ENCODE data around the gene POU3F3.

Gene POU3F3

DNA sequence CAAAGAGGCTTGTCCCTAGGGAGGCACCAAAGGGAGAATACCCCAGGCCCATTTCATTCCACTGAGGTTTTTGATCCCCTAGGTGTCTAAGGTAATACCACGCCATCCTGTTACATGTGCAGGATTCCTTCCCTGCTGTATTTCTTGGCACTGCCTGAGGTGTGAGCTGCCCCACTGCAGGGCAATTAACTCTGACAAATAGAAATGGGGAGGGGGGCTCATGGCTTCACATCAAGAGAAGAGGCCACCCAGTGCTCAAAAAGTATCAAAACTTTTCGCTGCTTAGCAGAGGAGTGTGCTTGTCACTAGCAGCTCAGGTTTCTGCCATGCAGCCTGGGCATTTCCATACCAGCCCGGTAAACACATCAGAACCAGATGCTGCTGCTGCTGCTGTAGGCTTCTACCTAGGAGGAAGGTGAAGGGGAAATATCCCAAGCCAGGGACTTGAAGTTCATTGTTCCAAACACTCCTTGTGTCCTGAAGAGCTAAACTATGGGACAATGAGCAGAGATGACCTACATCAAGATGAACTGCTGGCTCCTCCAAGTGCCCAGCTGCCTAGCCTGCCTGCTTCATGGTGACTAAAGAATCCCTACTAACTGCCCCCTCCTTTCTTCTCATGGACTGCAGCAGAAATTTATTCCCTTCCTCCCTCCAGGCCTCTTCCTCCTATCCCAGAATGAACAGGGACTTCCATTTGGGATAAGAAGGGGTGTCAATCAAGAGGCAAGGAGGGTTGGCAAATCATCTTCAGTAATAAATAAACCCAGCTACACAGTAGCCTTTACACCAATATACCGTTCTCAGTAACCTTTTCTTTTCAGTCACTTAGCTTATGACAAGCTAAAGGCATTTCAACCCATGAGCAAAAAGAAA is 16.4 kb downstream of the POU3F3 start:
- H3K36me3 ChIP-seq = no peaks in the 10 kb centered on the region
- H3K27me3 ChIP-seq = peaks cover 0 to 91% of the 10 kb centered on the region in 2 donors

DNA sequence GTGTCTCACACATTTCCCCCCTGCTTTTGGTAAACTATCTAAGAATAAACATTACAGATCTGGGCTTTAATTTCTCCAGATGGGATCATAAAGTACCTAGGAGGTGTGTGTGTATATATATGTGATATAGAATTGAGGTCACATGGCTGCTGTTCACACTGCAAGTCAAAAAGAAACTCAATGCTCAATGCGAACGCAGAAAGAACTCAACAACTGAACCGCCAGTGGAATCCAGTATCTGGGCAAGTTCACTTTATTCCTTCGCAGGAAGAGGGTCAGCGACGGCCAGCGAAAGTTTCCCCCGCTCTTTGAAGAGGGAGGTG is 17.7 kb downstream of the POU3F3 start:
- Histone ChIP-seq H3K27me3 (peaks cover 0 to 86% of the 10 kb centered on the region in 2 donors), H3K4me3 (no peak overlapping the region), H3K36me3 (no peaks in the 10 kb centered on the region), H3K4me1 (peaks cover 0 to 27% (median 17%) of the 10 kb centered on the region in 4 donors), H3K27ac (no peak overlapping the region), H3K9me3 (no peaks in the 10 kb centered on the region)
- TF ChIP-seq, protein P1, sequence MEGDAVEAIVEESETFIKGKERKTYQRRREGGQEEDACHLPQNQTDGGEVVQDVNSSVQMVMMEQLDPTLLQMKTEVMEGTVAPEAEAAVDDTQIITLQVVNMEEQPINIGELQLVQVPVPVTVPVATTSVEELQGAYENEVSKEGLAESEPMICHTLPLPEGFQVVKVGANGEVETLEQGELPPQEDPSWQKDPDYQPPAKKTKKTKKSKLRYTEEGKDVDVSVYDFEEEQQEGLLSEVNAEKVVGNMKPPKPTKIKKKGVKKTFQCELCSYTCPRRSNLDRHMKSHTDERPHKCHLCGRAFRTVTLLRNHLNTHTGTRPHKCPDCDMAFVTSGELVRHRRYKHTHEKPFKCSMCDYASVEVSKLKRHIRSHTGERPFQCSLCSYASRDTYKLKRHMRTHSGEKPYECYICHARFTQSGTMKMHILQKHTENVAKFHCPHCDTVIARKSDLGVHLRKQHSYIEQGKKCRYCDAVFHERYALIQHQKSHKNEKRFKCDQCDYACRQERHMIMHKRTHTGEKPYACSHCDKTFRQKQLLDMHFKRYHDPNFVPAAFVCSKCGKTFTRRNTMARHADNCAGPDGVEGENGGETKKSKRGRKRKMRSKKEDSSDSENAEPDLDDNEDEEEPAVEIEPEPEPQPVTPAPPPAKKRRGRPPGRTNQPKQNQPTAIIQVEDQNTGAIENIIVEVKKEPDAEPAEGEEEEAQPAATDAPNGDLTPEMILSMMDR (IDR thresholded peaks at IDR 0.05) = no peak
- intact Hi-C loops (cut with DNase I; ENCODE audit: low total_unique reads) = no loop called here
- no peak for DNase-seq

More for the DNA sequence above, 16.4 kb downstream of the POU3F3 start:
- Histone ChIP-seq H3K4me1 (peaks cover 0 to 27% (median 17%) of the 10 kb centered on the region in 4 donors), H3K9me3 (no peaks in the 10 kb centered on the region), H3K27ac (no peak overlapping the region), H3K4me3 (no peak overlapping the region)
- DNase-seq = no peak
- intact Hi-C loops (cut with DNase I; ENCODE audit: low total_unique reads) = no loop called here
- TF ChIP-seq, protein P1 (IDR thresholded peaks at IDR 0.05) = no peak

DNA sequence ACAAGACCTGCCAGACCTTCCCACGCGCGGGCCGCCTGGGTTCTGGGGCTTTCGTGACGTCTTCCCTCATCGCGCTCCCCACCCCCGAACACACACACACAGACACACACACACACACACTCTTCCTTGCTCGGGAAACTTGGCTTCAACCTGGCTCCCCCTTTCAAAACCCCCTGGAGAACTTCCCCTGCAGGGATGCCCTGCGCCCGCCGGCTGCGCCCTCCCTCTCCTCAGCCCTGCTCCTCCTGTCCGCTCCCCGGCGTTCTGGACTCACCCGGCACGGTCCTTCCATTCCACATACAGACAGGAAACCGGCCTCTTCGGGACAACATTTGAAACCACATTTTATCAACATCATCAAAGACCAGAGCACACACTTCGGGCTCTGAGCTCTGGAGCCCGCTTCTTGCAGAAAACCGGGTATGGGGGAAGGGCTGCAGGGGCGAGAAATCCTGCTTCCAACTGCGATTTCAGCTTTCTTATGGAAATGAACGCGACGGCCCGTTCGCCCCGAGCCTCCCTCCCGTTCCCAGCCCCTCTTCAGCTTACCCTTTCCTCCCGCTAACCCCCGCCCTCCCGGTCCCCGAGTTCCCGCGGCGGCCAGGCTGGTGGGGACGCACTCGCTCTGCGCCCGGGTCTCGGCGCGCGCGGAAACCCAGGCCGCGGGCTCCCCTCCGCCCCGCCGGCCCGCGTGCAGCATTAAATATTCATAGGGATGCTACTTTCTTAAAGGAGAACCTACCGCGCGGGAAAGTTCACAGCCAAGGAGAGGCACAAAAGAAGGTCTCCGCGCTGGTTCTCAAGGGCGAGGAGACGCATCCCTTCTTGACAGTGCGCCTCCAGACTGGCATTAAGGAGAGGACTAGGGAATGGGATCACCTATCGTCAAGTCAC is 18.3 kb downstream of the POU3F3 start:
- Histone ChIP-seq H3K36me3 (no peaks in the 10 kb centered on the region), H3K4me3 (peak overlapping the region in 1 of 2 donors; percentile 57), H3K27ac (no peak overlapping the region), H3K9me3 (no peaks in the 10 kb centered on the region), H3K4me1 (peaks cover 0 to 24% (median 17%) of the 10 kb centered on the region in 4 donors), H3K27me3 (peaks cover 0 to 84% of the 10 kb centered on the region in 2 donors)
- intact Hi-C loops (cut with DNase I; ENCODE audit: low total_unique reads) = no loop called here
- TF ChIP-seq, protein P1 (IDR thresholded peaks at IDR 0.05) = no peak
- DNase-seq = no peak

DNA sequence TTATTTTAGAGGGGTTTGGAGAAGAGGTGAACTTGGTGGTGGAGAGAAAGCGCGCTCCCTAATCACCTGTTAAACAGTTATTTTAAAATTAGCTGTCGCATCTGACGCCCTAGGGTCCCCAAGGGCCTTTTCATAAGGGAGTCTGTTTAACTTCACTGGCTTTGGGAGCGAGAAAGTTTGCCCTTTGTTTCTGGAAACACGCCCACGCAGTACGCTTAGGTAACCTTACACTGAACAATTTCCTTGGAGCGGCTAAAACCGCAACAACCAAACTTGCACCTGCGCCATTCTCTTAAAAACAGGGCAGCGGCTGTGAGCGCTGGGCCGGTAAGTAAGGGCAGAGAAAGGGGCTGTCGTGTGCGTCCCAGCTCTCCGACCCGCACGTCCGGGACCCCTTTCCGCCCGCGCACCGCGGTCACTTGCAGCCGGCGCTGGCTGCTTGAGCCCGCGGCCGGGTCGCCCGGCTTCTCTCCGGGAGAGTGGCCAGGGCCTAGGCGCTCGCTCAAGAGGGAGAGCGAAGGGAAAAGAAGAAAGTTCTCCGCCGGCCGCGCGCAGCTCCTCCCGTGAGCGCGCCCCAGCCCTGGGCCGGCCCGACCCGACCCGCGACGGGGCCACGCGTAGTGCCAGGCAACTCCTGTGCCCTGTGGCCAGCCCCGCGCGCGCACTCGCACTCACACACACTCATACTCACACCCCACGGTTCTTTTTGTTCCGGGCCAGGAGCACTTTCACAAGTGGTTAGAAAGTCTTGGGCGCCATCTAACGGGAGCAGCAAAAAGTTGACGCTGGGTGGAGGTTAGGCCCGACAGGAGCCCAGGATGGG is 19.2 kb downstream of the POU3F3 start:
- intact Hi-C loops (cut with DNase I; ENCODE audit: low total_unique reads) = no loop called here
- Histone ChIP-seq H3K36me3 (no peaks in the 10 kb centered on the region), H3K27me3 (peaks cover 0 to 76% of the 10 kb centered on the region in 2 donors), H3K4me3 (peak overlapping the region; percentile 43 to 57), H3K27ac (no peak overlapping the region), H3K9me3 (no peaks in the 10 kb centered on the region), H3K4me1 (peaks cover 0 to 20% (median 16%) of the 10 kb centered on the region in 4 donors)
- DNase-seq = no peak
- TF ChIP-seq, protein P1 (IDR thresholded peaks at IDR 0.05) = peak; percentile 22 to 32

DNA sequence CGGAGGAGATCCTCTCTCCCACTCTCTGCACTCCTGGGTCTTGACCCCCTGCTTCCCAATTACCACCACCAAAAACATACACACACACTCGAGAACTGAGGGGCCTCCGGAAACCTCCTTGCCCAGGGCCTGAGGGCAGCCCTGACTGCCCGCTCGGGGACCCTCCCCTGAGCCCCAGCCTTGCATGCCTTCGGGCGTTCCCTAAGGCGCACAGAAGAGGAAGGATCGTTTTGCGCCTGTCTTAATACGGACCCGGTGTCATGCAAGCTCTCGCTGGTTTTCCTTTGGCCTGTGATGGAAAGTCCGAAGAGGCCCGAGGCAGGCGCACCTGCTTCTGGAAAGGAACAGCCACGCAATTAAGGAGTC is 19.8 kb downstream of the POU3F3 start:
- H3K27ac ChIP-seq = no peak overlapping the region
- peaks cover 0 to 20% (median 16%) of the 10 kb centered on the region in 4 donors for H3K4me1 ChIP-seq
- peaks cover 0 to 72% of the 10 kb centered on the region in 2 donors for H3K27me3 ChIP-seq
- intact Hi-C loops (cut with DNase I; ENCODE audit: low total_unique reads) = no loop called here
- H3K9me3 ChIP-seq = no peaks in the 10 kb centered on the region
- H3K36me3 ChIP-seq = no peaks in the 10 kb centered on the region
- TF ChIP-seq, protein P1 (IDR thresholded peaks at IDR 0.05) = no peak
- H3K4me3 ChIP-seq = peak overlapping the region in 1 of 2 donors; percentile 57
- no peak for DNase-seq

All from tibial artery (tissue), 4 donors.